Measurements from ENCODE around the gene LRFN5. TPM values are rescaled to one million over a fixed set of nuclear protein-coding genes. Genes with fewer than 3 reads are reported as not detected.

The LRFN5 gene
- total and polyA plus RNA-seq, 2 of the 8 experiments (the other 6 are each of a cell fraction or from before 2014, with no cell fraction given), result 0.85 to 4.7 TPM

- Histone ChIP-seq H4K8ac (ENCODE audit: extremely low read depth, insufficient read depth, low read length) (no peak overlapping the region), H3K36me3 (ENCODE audit: control insufficient read depth in 2 of 4, insufficient read depth in 4 of 4, low read length in 3 of 4) (no peaks in the 10 kb centered on the region), H2BK5ac (ENCODE audit: low read depth, low read length) (no peak overlapping the region), H3K79me1 (ENCODE audit: low read depth, low read length) (no peaks in the 10 kb centered on the region), H3K9ac (replicated peaks in 1 of 4; ENCODE audit: extremely low read depth in 1 of 4, low read depth in 3 of 4, low read length in 3 of 4) (no peak overlapping the region), H3K4me2 (ENCODE audit: insufficient read depth in 1 of 2, low read depth in 2 of 2, low read length in 2 of 2) (no peak overlapping the region), H3K79me2 (ENCODE audit: control insufficient read depth in 1 of 2, insufficient read depth in 2 of 2, low read length in 2 of 2) (no peaks in the 10 kb centered on the region), H4K20me1 (replicated peaks in 1 of 2; ENCODE audit: control insufficient read depth in 1 of 2, insufficient read depth in 2 of 2, low read length in 2 of 2) (no peaks in the 10 kb centered on the region), H2BK15ac (ENCODE audit: low read length) (no peak overlapping the region), H2AK5ac (ENCODE audit: low read depth, low read length) (no peak overlapping the region), H3K56ac (replicated peaks; ENCODE audit: insufficient read length, low read depth, low read length) (no peak overlapping the region), H3K18ac (ENCODE audit: extremely low read depth, low read length) (no peak overlapping the region), H4K91ac (replicated peaks; ENCODE audit: insufficient read length, low read length) (no peak overlapping the region), H2BK20ac (ENCODE audit: low read length) (no peak overlapping the region), H4K5ac (ENCODE audit: insufficient read length, low read depth, low read length) (no peak overlapping the region), H3K23ac (ENCODE audit: insufficient read length) (no peak overlapping the region), H3K27ac (ENCODE audit: low read depth, low read length) (no peak overlapping the region), H3K4me1 (replicated peaks in 1 of 4; ENCODE audit: control insufficient read depth in 3 of 4, insufficient read depth in 4 of 4, low read length in 3 of 4) (peaks cover 0 to 2% (median 0%) of the 10 kb centered on the region in 4 experiments; a peak in 1 of 7 replicates), H2AFZ (ENCODE audit: low read length) (no peak overlapping the region), H3K4ac (replicated peaks; ENCODE audit: insufficient read length, low read depth, low read length) (no peak overlapping the region), H3K9me3 (ENCODE audit: insufficient read depth in 2 of 2, low read depth in 1 of 2, low read length in 1 of 2) (no peaks in the 10 kb centered on the region), H3K23me2 (ENCODE audit: low read depth, low read length) (no peaks in the 10 kb centered on the region), H3K27me3 (replicated peaks in 1 of 4; ENCODE audit: control insufficient read depth in 3 of 4, extremely low read depth in 1 of 4, insufficient read depth in 3 of 4, low read length in 3 of 4) (no peaks in the 10 kb centered on the region), H3K14ac (ENCODE audit: insufficient read length) (no peak overlapping the region), H2BK12ac (ENCODE audit: low read depth, low read length) (no peak overlapping the region), H3K4me3 (ENCODE audit: extremely low read depth in 1 of 4, insufficient read depth in 2 of 4, low read depth in 3 of 4, low read length in 4 of 4) (no peak overlapping the region), H2BK120ac (replicated peaks; ENCODE audit: low read depth, low read length) (no peak overlapping the region)
- DNase-seq (ENCODE audit: low read depth in 1 of 2, low spot score in 2 of 2) (no peak), FAIRE-seq (no peak)
- POLR2A ChIA-PET (ENCODE audit: partially characterized antibody), result no interaction called here
- CTCF ChIA-PET (ENCODE audit: partially characterized antibody), result no interaction called here
- TF ChIP-seq CTCF (IDR thresholded peaks at IDR 0.05; ENCODE audit: control extremely low read depth in 1 of 3, insufficient read depth in 1 of 3, low read depth in 1 of 3, low read length in 3 of 3) (no peak), POU5F1 (IDR thresholded peaks at IDR 0.05; ENCODE audit: low read depth, low read length) (no peak), CTBP2 (IDR thresholded peaks at IDR 0.05; ENCODE audit: borderline replicate concordance, insufficient read depth, insufficient read length, low read length) (no peak), ASH2L (IDR thresholded peaks at IDR 0.05; ENCODE audit: low read length) (no peak), SP2 (IDR thresholded peaks at IDR 0.05; ENCODE audit: low read length) (no peak), SUZ12 (IDR thresholded peaks at IDR 0.05; ENCODE audit: low read length) (no peak), SP1 (IDR thresholded peaks at IDR 0.05; ENCODE audit: low read depth, low read length) (no peak), KDM4A (IDR thresholded peaks at IDR 0.05; ENCODE audit: low read depth, low read length, severe bottlenecking) (no peak), TCF12 (IDR thresholded peaks at IDR 0.05; ENCODE audit: low read depth, low read length) (no peak), RXRA (IDR thresholded peaks at IDR 0.05; ENCODE audit: insufficient read depth, low read depth, low read length) (no peak), POLR2AphosphoS5 (IDR thresholded peaks at IDR 0.05; ENCODE audit: low read depth, low read length) (no peak)
Observed at GRCh38 chr14:41915732-41916131, 309.1 kb downstream of the LRFN5 start.

All from H1 (cell line).